HCEC 1CT (cell line): Measurements from ENCODE around the gene LEFTY1.
"Not testable (repeated sequence)": the region's sequence is repeated elsewhere in the genome, so short reads cannot be mapped to it uniquely, and the experiment has no call there.

ENCODE experiments used
- DNase-seq: peaks from one replicate; pipeline ENCODE4 v3.0.0-alpha.2; 2017

The LEFTY1 gene, protein sequence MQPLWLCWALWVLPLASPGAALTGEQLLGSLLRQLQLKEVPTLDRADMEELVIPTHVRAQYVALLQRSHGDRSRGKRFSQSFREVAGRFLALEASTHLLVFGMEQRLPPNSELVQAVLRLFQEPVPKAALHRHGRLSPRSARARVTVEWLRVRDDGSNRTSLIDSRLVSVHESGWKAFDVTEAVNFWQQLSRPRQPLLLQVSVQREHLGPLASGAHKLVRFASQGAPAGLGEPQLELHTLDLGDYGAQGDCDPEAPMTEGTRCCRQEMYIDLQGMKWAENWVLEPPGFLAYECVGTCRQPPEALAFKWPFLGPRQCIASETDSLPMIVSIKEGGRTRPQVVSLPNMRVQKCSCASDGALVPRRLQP

DNA sequence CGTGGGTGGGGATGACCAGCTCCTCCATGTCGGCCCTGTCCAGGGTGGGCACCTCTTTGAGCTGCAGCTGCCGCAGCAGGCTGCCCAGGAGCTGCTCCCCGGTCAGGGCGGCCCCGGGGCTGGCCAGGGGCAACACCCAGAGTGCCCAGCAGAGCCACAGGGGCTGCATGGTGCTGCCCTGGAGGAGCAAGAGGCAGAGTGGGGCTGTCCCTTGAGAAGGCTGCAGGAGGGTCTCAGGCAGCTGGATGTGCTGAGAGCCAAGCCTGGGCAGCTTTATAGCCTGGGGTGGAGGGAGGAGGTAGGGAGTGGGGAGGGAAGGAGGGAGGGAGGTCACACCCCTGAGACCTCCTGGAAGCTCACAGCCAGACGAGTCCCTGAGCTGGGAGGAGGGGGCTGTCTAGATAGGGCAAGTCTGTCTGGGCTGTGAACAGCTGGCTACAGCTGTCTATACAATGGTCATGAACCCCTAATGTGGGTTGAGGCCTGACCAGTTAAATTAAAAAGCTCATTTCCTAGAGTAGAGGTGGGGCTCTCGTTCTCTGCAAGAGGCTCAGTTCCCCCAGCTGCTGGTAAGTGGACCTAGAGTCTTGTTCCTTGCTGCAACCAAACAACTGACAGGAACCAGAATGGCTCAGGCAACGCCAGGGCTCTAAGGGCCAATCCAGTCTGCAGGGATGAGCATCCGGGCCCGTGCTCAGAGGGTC lies at the start of gene LEFTY1:
Gene LEFTY1, minus strand, starts transcription at position 249 of the 704 bp plus-strand sequence. Its CDS starts 80 bp downstream, at position 169.
- DNase-seq = no peak

DNA sequence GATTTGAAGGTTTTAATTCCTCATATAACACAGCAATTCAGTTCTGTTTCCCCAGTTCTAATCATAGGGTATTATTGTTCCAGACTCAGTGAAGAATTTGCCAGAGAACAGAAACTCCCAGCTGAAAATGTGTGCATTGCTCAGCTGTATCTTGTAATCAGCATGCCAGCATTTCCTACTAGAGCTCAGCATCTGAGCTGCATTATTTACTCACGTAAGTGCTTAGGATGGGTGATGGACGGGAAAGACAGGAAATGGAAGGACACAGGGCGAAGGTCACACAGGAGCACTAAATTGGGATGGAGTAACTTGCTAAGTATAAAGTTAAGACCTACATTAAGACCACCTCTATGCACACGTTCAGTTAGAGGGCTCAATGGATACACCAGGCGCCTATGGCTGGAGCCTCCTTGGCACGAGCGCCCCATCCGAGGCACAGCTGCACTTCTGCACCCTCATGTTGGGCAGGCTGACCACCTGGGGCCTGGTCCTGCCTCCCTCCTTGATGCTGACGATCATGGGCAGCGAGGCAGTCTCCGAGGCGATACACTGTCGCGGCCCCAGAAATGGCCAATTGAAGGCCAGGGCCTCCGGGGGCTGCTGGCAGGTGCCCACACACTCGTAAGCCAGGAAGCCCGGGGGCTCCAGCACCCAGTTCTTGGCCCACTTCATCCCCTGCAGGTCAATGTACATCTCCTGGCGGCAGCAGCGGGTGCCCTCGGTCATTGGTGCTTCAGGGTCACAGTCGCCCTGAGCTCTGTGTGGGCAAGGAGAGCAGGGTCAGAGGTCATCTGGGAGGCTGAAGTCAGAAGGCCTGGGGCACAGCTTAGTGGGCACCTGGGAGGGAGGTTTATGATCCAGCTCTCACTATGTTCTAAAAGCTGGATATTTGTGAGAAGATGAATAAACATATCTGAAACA lies 48.4 kb upstream of the LEFTY1 start:
- DNase-seq = no peak

DNA sequence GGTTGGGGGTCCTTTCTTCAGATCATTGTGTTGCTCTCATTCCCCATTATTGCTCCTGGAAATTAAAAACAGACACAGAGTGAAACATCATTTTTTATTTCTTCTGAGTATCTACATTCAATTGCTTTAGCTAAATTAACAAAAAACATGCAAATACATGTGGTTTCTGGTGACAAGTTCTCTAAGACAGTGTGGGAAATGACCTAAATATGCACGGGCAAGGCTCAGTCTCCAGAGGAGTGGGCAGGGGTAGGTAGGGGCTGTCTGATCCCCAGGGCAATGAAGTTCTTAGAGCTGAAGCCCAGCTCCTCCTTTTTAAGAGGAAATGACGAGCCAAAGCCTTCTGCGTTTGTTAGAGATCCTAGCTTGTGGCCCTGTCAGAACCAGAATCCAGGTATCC lies 47.6 kb upstream of the LEFTY1 start:
- no peak for DNase-seq

DNA sequence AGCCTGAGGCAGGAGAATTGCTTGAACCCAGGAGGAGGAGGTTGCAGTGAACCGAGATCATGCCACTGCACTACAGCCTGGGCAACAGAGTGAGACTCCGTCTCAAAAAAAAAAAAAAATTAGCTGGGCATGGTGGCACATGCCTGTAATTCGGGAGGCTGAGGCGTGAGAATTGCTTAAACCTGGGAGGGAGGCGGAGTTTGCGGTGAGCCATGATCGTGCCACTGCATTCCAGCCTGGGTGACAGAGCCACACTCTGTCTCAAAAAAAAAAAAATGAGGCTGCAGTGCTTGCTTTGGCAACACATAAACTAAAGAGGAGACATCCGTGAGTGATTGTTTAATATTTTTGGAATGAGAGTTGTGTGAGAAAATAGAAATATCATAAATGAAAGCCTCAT lies 47.1 kb upstream of the LEFTY1 start:
- DNase-seq = not testable (repeated sequence)

DNA sequence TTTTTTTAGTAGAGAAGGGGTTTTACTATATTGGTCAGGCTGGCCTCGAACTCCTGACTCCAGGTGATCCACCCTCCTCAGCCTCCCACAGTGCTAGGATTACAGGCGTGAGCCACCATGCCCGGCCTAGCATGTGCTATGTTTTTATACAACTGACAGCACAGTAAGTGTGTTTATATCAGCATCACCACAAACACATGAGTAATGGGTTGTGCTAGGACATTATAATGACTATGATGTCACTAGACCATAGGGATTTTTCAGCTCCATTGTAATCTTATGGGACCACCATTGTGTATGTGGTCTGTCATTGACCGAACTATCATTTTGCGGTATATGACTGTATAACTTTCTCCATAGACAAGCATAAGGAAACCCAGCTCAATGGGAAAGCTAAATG lies 45.8 kb upstream of the LEFTY1 start:
- DNase-seq = peak; percentile 2

DNA sequence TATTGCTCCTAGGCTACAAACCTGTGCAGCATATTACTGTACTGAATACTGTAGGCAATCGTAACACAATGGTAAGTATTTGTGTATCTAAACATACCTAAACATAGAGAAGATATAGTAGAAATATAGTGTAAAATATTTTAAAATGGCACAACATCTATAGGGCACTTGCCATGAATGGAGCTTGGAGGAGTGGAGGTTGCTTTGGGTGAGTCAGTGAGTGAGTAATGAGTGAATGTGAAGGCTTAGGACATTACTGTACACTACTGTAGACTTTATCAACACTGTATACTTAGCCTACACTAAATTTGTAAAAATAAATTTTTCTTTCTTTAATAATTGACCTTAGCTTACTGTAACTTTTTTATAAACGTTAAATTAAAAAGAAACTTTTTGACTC lies 44.1 kb upstream of the LEFTY1 start:
- peak; percentile 64 for DNase-seq

DNA sequence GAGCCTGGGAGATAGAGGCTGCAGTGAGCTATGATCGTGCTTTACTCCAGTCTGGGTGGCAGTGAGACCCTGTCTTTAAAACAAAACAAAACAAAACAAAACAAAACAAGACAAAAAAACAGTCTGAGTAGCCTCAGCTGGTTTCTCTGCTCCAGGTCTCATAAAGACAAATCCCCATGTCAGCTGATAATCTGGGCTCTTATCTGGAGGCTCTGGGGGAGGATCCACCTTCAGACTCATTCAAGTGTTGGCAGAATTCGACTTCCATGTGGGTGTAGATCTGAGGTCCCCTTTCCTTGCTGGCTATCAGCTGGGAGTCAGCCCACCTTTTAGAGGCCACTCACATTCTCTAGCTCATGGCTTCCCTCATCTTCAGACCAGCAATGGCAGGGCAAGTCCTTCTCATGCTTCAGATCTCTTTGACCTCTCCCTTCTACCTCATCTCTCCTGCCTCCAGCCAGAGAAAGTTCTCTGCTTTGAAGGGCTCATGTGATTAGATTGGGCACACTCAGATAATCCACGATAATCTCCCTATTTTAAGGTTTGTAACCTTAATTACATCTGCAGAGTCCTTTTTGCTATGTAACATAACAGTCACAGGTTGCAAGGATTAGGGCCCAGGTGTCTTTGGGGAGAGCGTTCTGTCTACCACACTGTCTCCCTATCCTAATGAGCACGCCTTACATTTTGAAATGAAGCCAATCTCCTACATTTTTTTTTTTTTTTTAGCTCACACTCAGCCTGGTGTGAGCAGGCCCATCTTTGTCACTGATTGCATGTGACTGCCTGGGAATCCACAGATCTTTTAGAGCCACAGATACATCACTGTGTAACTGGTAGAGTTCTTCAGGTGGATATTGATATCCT lies 42.6 kb upstream of the LEFTY1 start:
- no peak for DNase-seq

DNA sequence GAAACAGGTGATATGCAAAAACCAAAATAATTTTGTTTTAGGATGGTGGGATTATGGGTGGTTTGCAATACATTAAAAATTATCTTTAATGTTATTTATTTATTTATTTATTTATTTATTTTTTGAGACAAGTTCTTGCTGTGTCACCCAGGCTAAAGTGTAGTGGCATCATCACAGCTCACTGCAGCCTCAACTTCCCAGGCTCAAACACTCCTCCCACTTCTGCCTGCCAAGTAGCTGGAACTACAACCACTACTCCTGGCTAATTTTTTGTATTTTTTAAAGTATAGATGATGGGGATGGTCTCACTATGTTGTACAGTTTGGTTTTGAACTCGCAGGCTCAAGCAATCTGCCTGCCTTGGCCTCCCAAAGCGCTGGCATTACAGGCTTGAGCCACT lies 41.6 kb upstream of the LEFTY1 start:
- no peak for DNase-seq

DNA sequence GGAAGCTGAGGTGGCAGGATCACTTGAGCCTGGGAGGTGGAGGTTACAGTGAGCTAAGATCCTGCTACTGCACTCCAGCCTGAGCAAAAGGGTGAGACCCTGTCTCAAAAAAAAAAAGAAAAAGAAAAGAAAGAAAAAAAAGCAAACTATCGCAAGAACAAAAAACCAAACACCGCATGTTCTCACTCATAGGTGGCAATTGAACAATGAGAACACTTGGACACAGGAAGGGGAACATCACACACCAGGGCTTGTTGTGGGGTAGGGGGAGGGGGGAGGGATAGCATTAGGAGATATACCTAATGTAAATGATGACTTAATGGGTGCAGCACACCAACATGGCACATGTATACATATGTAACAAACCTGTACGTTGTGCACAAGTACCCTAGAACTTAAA lies 40.5 kb upstream of the LEFTY1 start:
- not testable (repeated sequence) for DNase-seq

DNA sequence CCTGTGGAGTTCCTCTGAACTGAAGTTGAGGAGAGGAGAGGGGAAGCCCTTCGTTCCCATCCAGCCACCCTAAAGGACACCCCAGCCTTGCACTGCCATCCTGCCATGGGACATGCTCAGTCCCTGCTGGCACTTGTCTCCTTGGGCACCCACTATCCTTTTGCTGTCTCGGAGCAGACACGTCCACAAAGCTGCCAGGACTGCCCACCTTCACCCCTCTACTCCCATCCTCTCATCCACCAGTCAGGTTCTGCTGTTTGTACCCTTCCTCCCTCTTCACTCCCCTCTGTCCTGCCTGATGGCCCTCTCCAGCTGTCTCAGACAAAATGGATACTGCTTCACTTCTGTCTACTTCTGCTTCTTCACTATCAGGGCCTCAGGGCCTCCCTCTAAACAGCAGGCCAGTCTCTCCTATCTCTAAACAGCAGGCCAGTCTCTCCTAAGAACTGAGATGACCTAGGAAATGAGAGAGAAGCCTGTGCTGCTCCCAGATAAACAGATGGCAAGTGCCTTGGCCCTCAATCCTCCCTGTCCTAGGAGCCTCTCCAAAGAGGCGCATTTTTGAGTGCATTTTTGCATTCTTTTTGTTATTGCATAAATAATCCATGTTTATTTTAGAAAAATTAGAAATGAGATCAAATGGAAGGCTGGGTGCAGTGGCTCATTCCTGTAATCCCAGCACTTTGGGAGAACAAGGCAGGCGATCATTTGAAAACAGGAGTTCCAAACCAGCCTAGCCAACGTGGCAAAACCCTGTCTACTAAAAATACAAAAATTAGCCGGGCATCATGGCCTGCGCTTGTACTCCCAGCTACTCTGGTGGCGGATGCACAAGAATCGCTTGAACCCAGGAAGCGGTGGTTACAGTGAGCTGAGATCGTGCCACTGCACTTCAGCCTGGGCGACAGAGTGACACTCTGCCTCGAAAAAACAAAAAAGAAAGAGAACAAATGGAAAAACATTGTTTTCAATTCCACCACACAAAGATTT lies 39.5 kb upstream of the LEFTY1 start:
- no peak for DNase-seq

DNA sequence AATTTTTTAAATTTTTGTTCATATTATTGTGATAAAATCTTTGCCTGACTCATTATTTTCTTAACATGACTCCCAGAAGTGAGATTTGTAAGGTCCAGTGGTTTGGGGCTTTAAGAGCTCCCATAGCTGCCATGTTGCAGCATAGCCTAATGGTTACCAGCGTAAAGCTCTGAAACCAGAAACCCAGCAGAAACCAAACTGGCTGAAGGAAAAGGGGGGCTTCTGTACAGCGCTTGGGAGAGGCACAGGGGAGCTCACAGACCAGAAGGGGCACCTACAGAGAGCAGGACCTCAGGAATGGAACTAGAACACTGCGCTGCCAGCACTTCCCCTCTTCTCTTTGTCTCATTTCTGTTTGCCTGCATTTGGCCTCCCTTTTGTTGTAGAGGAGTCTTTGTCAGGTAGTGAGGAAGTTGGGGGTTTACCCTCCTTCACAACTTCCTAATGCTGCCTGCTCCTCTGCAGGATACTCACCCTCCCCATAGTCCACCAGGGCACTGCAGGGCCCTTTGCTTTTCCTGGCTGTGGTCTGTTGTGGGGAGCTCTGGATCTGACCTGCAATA lies 37.7 kb upstream of the LEFTY1 start:
- DNase-seq = no peak

DNA sequence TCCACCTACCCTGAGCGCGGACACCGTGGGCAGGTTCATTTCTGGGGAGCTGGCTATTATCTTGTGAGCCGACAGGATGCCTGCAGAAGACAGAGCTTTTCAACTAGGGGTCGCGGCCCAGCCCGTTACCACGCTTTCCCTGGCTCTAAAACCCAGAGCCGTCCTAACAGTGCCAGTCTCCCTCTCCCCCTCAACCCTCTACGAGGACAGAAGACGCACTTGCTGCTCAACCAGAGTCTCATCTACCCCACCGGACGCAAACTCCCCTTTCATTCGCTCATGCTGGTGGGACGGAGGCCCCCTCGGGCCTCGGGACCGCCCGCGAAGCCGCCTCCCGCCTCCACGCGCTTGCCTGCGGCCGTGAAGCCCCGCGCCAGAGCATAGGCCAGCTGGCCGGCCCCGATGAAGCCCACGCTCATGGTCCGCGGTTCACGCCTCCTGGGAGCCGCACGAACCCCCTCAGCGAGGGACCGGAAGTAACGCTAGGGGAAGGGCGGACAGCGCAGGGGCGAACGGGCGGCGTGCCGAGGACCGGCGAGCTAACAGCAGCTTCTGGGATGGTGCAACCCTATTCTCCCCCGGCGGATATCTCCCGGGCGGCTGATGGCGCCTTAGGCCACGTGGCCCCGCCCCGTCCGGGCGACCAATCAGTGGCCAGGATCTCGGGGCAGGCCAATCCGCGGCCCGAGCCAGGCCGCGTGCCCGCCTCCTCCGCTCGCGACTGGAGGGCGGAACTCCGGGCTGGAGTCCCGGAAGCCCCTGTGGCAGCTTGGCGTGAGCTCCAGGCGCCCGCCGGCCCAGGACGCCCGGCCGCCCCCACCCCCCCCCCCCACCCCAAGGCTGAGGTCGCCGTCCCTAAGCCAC lies 35.0 kb upstream of the LEFTY1 start, which contains the start of gene PYCR2:
Gene PYCR2, minus strand, starts transcription at position 559 of the 864 bp plus-strand sequence. Its CDS starts 140 bp downstream, at position 419.
- peak; percentile 95 for DNase-seq

DNA sequence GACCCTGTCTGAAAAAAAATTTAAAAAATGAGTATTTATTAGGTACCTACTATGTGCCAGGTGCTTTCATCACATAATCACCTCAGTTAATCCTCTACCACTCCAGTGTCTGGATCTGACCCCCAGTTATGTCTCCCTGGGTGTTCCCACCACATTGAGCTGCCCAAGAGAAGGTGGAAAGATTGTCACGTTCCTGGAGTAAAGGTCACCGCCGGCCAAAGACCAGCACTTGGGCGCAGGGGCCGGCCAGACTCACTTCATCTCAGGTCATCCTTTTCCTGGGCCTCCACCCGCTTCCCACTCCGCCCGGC lies 34.4 kb upstream of the LEFTY1 start:
- DNase-seq = no peak

DNA sequence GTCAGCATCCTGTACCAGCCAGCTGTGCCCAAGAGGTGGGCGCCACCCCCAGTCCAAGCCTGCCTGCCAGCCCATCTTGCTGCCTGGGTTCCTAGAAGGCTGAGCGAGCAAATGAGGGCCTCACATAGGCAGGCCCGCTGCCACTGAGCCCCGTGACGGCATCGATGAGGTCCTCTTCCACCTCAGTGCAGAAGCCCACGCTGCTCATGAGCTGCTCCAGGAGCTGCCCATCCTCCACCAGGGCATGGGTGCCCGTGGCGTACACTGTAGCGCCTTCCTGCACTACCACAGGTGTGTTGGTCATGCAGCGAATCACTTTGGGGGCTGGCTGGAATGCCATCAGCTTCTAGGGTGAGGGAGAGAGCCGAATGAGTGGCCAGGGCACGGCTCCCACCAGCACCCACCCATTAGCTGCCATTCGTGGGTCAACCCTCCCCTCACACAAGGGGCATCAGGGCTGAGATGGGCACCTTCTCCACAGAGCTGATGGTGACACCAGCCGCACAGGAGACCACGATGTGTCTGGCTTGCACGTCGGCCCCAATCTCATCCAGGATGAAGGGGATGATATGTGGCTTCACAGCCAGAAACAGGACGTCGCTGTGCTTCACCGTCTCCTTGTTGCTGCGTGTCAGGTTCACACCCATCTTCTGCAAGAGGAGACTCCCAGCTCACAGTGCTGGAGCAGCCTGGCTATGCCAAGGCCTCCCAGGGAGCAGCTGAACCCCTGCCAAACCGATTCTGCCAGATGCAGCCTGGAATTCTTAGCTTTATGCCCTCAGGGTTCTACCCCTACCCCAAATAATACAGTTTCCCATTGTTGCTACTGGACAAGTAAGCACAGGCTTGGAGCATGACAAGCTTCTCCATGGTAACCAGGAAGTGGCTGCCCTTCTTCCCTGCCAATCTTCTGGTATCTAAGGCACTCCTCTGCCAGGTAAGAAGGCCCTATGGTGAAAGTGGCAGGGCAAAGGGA lies 33.1 kb upstream of the LEFTY1 start:
- no peak for DNase-seq

DNA sequence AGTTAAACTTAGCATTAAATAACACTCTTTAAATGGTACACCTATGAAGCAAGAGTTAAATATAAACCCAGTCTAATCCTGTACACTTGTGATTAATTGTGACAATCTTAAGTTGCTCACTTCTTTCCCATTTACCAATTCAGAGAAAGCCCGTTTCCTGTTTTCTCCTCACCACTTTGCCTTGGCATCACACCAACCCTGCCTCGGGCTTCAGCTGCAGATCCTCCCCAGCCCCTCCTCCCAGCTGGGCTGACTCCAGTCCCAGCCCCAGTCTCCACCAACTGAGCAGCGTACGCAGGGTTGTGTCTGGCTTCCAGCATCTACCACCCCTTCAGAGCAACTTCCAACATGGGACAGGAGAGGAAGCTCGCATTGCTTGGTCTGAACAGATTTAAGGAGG lies 31.0 kb upstream of the LEFTY1 start:
- DNase-seq = peak; percentile 20

DNA sequence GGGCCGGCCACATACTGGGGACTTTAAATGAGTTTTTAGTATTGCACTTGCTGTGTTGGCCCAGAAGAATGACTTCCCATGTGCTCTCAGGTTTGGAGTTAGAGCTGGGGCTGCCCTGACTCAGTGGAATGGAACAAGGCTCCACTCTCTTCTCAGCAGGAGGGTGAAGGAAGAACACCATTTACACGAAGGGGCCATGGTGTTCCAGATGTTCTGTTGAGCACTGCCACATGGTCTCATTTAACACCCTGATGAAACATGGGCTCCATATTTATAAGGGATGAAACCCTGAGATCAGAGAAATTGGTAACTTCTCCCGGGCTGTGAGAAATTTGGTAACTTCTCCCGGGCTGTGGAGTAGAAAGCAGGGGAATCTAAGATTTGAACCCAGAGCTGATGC lies 29.3 kb upstream of the LEFTY1 start:
- DNase-seq = no peak

DNA sequence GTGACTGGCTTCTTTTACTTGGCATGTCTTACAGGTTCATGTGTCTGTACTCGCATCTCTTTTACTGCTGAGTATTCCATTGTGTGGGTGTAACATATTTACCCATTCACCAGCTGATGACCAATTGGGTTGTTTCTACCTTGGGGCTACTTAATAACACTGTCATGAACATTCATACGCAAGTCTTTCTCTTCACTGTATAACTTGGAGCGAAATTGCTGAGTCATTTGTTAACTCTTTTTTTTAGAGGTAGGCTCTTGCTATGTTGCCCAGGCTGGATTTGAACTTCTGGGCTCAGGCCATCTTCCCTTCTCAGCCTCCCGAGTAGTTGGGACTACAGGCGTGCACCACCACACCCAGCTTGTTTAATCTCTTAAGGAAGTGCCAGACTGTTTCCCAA lies 28.6 kb upstream of the LEFTY1 start:
- DNase-seq = no peak

DNA sequence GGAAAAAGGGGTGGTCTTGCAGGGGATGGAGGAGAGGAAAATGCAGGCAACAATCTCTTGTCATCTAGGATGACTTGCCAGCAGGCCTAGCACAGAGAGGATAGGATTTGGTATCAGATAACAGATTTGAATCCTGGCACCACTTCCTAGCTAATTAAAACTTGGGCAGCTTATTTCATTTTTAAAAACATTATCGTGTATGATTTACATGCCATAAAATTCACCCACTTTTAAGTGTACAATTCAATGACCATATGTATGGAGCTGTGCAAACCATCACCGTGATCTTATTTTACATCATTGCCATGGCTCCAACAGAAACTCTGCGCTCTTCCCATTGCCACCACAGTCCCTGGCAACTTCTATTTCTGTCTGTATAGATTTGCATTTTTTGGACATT lies 28.2 kb upstream of the LEFTY1 start:
- no peak for DNase-seq
